GM10266 (cell line): ENCODE results near the gene FAM81A.
A peak's percentile ranks its signal among the peaks of the same experiment; 100 is the strongest.

Source experiments
- DNase-seq: peaks from one replicate; pipeline ENCODE4 v3.0.0; 2012; ENCODE audit errors: extremely low spot score
- CTCF ChIP-seq: IDR thresholded peaks from 2 replicates; pipeline ENCODE4 v1.5.1; 2012; ENCODE audit warnings: mild to moderate bottlenecking, low read depth; ENCODE audit not compliant: control insufficient read depth, insufficient read depth; ENCODE audit errors: missing control alignments

FAM81A gene

GRCh38 chr15:59543721-59544547, 105.9 kb downstream of the FAM81A start:
- TF ChIP-seq CTCF, result no peak
- peak; percentile 19 for DNase-seq

GRCh38 chr15:59545573-59545972, 107.6 kb downstream of the FAM81A start:
- no peak for DNase-seq
- no peak for TF ChIP-seq CTCF

- TF ChIP-seq CTCF, result no peak
- DNase-seq, result no peak
Observed at GRCh38 chr15:59548501-59549226, 110.7 kb downstream of the FAM81A start.

GRCh38 chr15:59549301-59550185, 111.6 kb downstream of the FAM81A start:
- no peak for TF ChIP-seq CTCF
- DNase-seq, result no peak

GRCh38 chr15:59550530-59550929, 112.5 kb downstream of the FAM81A start:
- TF ChIP-seq CTCF, result no peak
- DNase-seq, result no peak

- no peak for DNase-seq
- TF ChIP-seq CTCF, result no peak
Observed at GRCh38 chr15:59550956-59551355, 113.0 kb downstream of the FAM81A start.
